GM18867 (cell line): ENCODE measurements around the gene IDH3B.

Source experiments
- ATAC-seq: cut with Tn5 transposase; IDR thresholded peaks from one replicate; pipeline ENCODE4 v1.9.1; 2021; ENCODE audit warnings: mild to moderate bottlenecking, moderate library complexity; ENCODE audit not compliant: unreplicated experiment

Gene IDH3B

DNA sequence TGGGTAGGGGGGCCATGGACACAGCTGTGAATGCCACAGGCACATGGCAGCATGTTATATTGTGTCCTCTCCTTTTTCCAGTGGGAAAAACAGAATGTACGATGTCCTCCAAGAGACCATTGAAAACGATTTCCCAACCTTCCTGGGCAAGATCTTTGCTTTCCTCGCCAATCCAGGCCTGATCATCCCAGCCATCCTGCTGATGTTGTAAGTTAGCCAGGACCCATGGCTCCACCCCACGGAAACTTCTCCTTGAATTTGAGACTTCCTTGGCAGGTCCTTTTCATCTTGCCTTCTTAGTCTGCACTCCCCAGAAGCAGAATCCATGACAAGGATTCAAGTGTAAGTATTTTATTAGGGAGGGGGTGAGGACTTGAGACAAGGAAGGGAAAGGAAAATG, 39.8 kb downstream of the IDH3B start:
- no peak for ATAC-seq

DNA sequence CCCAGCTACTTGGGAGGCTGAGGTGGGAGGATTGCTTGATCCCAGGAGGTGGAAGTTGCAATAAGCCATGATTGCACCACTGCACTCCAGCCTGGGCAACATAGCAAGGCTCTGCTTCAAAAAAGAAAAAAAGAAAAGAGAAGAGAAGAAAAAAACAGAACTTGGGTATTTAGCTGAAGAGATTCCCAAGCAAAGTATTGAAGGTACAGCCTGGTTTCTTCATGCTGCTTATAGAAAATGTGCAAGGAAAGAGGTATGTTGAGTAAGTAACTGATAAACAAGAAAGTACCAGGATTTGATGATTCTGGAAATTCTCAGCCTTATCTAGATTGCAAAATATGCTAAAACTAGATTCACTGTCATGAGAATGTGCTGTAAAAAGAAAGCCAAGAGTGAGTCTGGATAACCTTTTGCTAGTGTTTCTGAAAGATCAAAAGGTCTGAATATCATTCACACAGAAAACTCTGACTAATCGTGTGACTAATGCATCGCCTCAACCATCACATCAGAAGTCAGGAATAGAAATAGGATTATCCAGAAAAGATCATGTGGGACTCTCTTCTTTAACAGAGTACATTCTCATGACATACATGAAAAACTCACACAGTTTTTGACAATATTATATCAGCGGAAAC, 43.9 kb downstream of the IDH3B start:
- no peak for ATAC-seq

DNA sequence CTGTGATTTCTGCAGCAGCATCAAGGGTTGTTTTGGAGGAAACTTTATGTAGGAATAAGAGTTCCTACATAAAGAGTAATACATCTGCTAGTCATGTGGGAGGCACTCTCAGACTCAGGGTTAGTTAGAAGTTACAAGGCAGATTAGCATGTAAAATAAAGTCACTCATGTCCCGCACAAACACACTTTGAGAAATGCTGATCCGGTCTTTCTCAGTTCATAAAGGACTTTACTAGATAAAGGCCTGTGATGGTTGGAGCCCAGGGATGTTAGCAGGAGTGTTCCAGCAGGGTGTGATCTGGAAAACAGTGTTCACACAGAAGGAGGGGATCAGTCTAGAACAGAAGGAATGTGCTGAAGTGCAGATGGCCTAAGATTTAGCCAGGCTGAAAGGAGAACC, 44.7 kb downstream of the IDH3B start:
- no peak for ATAC-seq

DNA sequence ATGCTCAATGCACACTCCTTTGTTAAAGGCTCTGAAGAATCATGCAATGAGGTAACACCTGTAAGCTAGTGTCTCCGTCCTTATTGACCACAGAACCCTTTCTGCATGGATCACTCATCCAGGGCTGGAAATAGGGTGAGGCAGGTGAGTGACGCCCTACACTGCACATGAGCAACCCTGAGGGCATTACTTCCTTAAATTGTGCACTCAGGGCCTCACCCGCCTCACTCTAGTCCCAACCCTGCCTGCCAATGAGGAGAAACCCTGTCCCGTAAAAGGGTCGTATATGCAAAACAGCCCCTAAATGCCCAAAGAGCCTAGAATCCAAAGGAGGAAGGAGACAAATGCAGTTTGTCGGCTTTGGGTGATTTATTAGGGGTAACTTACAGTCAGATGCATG, 45.2 kb downstream of the IDH3B start:
- ATAC-seq: no peak

DNA sequence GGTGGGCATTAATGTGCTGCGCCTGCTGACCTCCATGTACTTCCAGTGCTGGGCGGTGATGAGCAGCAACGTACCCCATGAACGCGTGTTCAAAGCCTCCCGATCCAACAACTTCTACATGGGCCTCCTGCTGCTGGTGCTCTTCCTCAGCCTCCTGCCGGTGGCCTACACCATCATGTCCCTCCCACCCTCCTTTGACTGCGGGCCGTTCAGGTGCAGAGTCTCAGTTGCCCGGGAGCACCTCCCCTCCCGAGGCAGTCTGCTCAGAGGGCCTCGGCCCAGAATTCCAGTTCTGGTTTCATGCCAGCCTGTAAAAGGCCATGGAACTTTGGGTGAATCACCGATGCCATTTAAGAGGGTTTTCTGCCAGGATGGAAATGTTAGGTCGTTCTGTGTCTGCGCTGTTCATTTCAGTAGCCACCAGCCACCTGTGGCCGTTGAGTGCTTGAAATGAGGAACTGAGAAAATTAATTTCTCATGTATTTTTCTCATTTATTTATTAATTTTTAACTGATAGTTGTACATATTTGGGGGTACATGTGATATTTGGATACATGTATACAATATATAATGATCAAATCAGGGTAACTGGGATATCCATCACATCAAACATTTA, 46.8 kb downstream of the IDH3B start:
- no peak for ATAC-seq

DNA sequence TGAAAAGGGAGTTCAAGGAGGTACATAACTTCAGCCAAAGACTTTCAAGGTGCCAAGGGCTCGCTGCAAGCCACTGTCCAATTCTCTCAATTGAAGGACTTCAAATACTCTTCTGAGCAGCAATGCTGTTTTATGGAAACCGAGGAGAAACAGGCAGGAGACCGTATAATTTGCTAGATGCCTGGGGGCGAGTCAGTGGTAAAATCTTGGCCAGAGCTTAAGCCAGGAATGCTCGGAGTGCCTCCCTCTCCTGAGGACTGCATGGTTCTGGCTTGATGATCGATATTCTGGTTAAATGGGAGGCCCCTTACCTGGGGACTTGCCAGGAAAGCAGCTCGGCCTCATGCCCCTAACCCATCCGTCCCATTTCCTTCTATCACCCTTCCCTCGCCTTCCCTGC, 47.4 kb downstream of the IDH3B start:
- ATAC-seq: no peak

DNA sequence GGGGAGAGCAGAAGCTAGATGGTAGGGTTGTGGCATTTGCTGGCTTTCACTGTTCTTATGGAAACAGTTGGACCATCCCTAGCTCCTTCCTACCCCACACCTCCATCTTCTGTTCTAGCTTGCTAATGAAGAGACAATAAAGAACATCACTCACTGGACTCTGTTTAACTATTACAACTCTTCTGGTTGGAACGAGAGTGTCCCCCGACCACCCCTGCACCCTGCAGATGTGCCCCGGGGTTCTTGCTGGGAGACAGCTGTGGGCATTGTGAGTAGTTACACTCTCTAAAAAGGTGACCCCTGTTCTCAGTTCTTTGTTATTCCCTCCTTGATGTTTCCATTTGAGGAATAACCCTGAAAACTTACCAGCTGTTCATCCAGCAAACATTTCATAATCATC, 51.9 kb downstream of the IDH3B start:
- no peak for ATAC-seq

DNA sequence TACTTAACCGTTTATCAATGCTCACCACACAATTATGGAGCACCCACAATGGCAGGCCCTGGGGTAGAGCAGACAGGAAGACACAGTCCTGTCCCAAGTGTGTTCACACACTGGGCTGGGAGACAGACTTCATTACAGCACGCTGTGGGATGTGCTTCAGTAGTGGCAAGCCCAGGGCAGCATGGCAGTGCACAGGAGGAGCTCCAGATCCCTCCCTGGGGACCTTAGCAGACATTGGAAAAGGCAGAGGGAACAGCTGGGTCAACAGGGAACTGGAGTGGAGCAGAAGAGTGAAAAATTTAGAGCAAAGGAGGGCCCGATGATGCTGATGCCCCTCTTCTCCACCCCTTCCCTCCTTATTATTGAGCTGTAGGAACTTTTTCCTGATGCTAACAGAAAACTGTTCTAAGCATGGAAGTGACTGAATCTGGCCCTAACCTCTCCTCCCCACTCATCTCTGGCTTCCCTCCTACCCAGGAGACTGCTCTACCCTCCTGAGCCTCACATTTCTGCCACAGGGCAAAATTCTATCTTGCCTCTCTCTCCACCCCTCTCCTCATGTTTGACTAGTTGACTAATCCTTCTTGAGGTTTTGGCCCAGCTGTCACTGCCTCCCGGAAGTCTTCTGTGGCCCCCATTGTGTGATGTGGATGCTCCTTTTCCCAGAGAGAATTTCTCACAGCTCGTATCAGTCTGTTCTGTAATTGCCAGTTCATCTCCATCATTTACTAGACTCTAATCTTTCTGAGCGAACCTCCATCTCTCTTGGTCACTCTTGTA, 52.9 kb downstream of the IDH3B start:
- no peak for ATAC-seq

DNA sequence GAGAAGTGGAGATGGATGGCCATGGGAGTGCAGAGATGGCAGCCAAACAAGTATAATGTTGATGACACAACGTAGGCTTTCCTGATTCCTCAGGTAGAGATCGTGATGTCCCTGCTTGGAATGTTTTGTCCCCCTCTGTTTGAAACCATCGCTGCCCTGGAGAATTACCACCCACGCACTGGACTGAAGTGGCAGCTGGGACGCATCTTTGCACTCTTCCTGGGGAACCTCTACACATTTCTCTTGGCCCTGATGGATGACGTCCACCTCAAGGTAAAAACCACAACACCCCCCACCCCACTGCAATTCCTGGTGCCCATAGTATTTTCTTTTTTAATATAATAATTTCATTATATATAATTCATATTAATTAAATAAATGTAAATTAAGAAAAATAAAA, 53.7 kb downstream of the IDH3B start:
- no peak for ATAC-seq
